OCI-LY1 (cell line): ENCODE data around the gene CTAGE1.

Experiments used
- EZH2 ChIP-seq: fragments of 200-600 bp; sonication (generic), shearing (Covaris generic); IDR thresholded peaks from 2 replicates; pipeline ENCODE4 v1.8.0; 2017; ENCODE audit warnings: borderline replicate concordance, mixed run types, mild to moderate bottlenecking, antibody characterized with exemption, low read length, moderate library complexity, mixed read lengths
- TF ChIP-seq, protein P1 (sequence below): fragments of 200-600 bp; sonication (generic), shearing (Covaris generic); IDR thresholded peaks from 2 replicates; pipeline ENCODE4 v1.5.1; 2017; ENCODE audit warnings: mild to moderate bottlenecking, antibody characterized with exemption, low read length, moderate library complexity, mixed read lengths

DNA sequence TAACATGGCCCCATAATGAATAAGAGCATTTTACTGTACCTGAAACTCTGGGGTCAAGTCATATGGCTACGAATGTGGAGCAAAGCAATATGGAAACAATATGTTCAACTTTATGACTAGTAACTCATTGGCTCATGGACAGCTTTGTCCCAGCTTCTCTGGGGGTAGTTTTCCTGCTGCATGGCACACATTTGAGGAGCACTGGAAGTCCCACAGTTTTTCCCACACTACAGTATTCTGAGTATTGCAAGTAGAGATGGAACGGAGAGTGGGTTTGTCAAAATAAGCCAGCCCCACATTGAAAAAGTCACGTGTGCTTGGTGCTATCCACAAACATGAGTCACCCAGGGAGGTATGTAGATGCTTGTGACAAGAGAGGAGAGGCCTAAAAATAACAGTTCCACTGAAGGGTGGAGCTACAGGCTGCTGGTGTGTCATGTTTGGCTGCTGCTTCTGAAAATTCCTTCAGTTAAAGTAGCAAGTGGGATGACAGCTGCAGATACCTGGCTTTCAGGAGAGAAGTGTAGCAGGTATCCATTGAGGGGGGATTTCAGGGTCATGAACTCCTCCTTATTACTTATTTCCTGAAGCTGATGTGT, 48.2 kb upstream of the CTAGE1 start:
- TF ChIP-seq EZH2, result no peak
- TF ChIP-seq, protein P1, sequence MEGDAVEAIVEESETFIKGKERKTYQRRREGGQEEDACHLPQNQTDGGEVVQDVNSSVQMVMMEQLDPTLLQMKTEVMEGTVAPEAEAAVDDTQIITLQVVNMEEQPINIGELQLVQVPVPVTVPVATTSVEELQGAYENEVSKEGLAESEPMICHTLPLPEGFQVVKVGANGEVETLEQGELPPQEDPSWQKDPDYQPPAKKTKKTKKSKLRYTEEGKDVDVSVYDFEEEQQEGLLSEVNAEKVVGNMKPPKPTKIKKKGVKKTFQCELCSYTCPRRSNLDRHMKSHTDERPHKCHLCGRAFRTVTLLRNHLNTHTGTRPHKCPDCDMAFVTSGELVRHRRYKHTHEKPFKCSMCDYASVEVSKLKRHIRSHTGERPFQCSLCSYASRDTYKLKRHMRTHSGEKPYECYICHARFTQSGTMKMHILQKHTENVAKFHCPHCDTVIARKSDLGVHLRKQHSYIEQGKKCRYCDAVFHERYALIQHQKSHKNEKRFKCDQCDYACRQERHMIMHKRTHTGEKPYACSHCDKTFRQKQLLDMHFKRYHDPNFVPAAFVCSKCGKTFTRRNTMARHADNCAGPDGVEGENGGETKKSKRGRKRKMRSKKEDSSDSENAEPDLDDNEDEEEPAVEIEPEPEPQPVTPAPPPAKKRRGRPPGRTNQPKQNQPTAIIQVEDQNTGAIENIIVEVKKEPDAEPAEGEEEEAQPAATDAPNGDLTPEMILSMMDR, result no peak
